Natural killer cell (primary cell): ENCODE data around the gene ASPDH. TPM values are rescaled to one million over a fixed set of nuclear protein-coding genes. Genes with fewer than 3 reads are reported as not detected.

Experiments
- ATAC-seq, 3 donors: fragments of 150-1000 bp in 2 of 3; fragments of 200-7000 bp in 1 of 3; cut with Tn5 transposase; 1 replicate in 1 of 3; 2 replicates in 2 of 3; pipeline ENCODE4 v1.10.0; 2021; ENCODE audit warnings: mild to moderate bottlenecking in 2 of 3, moderate library complexity in 2 of 3
- DNase-seq, 2 donors: peaks; one replicate each; pipeline versions ENCODE4 v3.0.0 to v3.0.0-alpha.2; 2013 to 2021; ENCODE audit warnings: mixed read lengths in 1 of 2
- H3K27ac ChIP-seq: one replicate; pipeline ENCODE4 v1.5.1; 2013; ENCODE audit warnings: mild to moderate bottlenecking, low read length
- H3K27me3 ChIP-seq: one replicate; pipeline ENCODE4 v1.6.1; 2013; ENCODE audit warnings: low read length; ENCODE audit not compliant: control insufficient read depth, insufficient read depth
- H3K36me3 ChIP-seq: one replicate; pipeline ENCODE4 v1.6.1; 2013; ENCODE audit warnings: low read length; ENCODE audit not compliant: control insufficient read depth, insufficient read depth
- H3K4me1 ChIP-seq: one replicate; pipeline ENCODE4 v1.6.1; 2013; ENCODE audit warnings: low read length; ENCODE audit not compliant: control insufficient read depth, insufficient read depth
- H3K4me3 ChIP-seq: one replicate; pipeline ENCODE4 v1.5.1; 2013; ENCODE audit warnings: low read length
- H3K9me3 ChIP-seq: one replicate; pipeline ENCODE4 v1.6.1; 2013; ENCODE audit warnings: low read length; ENCODE audit not compliant: control insufficient read depth, insufficient read depth
- H3K27ac Mint-ChIP-seq, 2 donors: one replicate each; pipeline ENCODE4 v1.8.0; 2022; ENCODE audit warnings: mild to moderate bottlenecking in 2 of 2, mixed read lengths in 2 of 2, moderate library complexity in 1 of 2
- H3K27me3 Mint-ChIP-seq, 2 donors: one replicate each; pipeline ENCODE4 v1.8.0; 2022; ENCODE audit warnings: low read depth in 2 of 2, mixed read lengths in 2 of 2
- H3K36me3 Mint-ChIP-seq: one replicate; pipeline ENCODE4 v1.8.0; 2022; ENCODE audit warnings: mixed read lengths
- H3K4me1 Mint-ChIP-seq, 2 donors: one replicate each; pipeline ENCODE4 v1.8.0; 2022; ENCODE audit warnings: mixed read lengths in 2 of 2
- H3K4me3 Mint-ChIP-seq: one replicate; pipeline ENCODE4 v1.8.0; 2022; ENCODE audit warnings: mild to moderate bottlenecking, moderate library complexity, mixed read lengths
- H3K9me3 Mint-ChIP-seq, 2 donors: one replicate each; pipeline ENCODE4 v1.8.0; 2022; ENCODE audit warnings: mixed read lengths in 2 of 2
- CTCF ChIP-seq: fragments of 200-600 bp; IDR thresholded peaks from one replicate; pipeline ENCODE4 v1.8.0; 2022; ENCODE audit warnings: antibody characterized with exemption
- WGBS: methylation state at CpG from one replicate; pipeline ENCODE4 v1.1.7; 2013; ENCODE audit warnings: missing lambda C conversion rate; ENCODE audit not compliant: insufficient coverage; 5-methylcytosine and 5-hydroxymethylcytosine counted together
- intact Hi-C: fragments of 100-400 bp; cut with micrococcal nuclease; formaldehyde crosslinking; loops from one replicate; pipeline ENCODE4 v1.14.2; 2022
- total RNA-seq, 4 donors: library from RNA; stranded (reverse); fragments of 120-200 nt in 1 of 4; gene quantifications; one replicate each; pipeline versions ENCODE4 v1.2.3 to v1.2.4, GENCODE V29; 2013 to 2022

The ASPDH gene
- total RNA-seq, 3 donors from 2014 or later (not counting 1 experiment from before 2014, with no cell fraction given) = not detected

GRCh38 chr19:50507376-50507775 lies 6.3 kb downstream of the ASPDH start:
- 94% methylated on average over 8 of the region's 8 CpGs for WGBS
- no peaks in the 10 kb centered on the region for H3K36me3 ChIP-seq
- Mint-ChIP-seq H3K4me1 (peaks cover 19 to 34% of the 10 kb centered on the region in 2 donors), H3K9me3 (no peaks in the 10 kb centered on the region), H3K27ac (peak overlapping the region in 1 of 2 donors; percentile 83), H3K27me3 (no peaks in the 10 kb centered on the region), H3K4me3 (no peak overlapping the region), H3K36me3 (no peaks in the 10 kb centered on the region)
- no peak overlapping the region for H3K27ac ChIP-seq
- no peak for ATAC-seq
- peaks cover 19% of the 10 kb centered on the region for H3K4me1 ChIP-seq
- no peaks in the 10 kb centered on the region for H3K9me3 ChIP-seq
- intact Hi-C loops = no loop called here
- no peak for TF ChIP-seq CTCF
- no peak for DNase-seq
- no peak overlapping the region for H3K4me3 ChIP-seq
- H3K27me3 ChIP-seq = no peaks in the 10 kb centered on the region

GRCh38 chr19:50506700-50507099 lies 7.0 kb downstream of the ASPDH start:
- WGBS = 91% methylated on average over 6 of the region's 10 CpGs
- Histone ChIP-seq H3K4me3 (no peak overlapping the region), H3K4me1 (peaks cover 14% of the 10 kb centered on the region), H3K27ac (no peak overlapping the region), H3K27me3 (no peaks in the 10 kb centered on the region), H3K9me3 (no peaks in the 10 kb centered on the region), H3K36me3 (no peaks in the 10 kb centered on the region)
- ATAC-seq = no peak
- Mint-ChIP-seq H3K4me1 (peaks cover 15 to 32% of the 10 kb centered on the region in 2 donors), H3K27me3 (no peaks in the 10 kb centered on the region), H3K27ac (no peak overlapping the region), H3K9me3 (no peaks in the 10 kb centered on the region), H3K4me3 (no peak overlapping the region), H3K36me3 (no peaks in the 10 kb centered on the region)
- TF ChIP-seq CTCF = no peak
- DNase-seq = no peak
- intact Hi-C loops = no loop called here

- Histone ChIP-seq H3K27ac (no peak overlapping the region), H3K27me3 (no peaks in the 10 kb centered on the region), H3K9me3 (no peaks in the 10 kb centered on the region), H3K36me3 (no peaks in the 10 kb centered on the region), H3K4me3 (no peak overlapping the region), H3K4me1 (peaks cover 10% of the 10 kb centered on the region)
- Mint-ChIP-seq H3K27me3 (no peaks in the 10 kb centered on the region), H3K9me3 (no peaks in the 10 kb centered on the region), H3K4me1 (peaks cover 8 to 25% of the 10 kb centered on the region in 2 donors), H3K4me3 (no peak overlapping the region), H3K36me3 (no peaks in the 10 kb centered on the region), H3K27ac (no peak overlapping the region)
- intact Hi-C loops = no loop called here
- TF ChIP-seq CTCF = no peak
- no peak for ATAC-seq
- DNase-seq = no peak
- 97% methylated on average over 30 of the region's 30 CpGs for WGBS
These were observed 7.7 kb downstream of the ASPDH start for GRCh38 chr19:50505856-50506611.
